K562 (cell line): Measurements from ENCODE around the gene KCNJ11. TPM values are rescaled to one million over a fixed set of nuclear protein-coding genes. Genes with fewer than 3 reads are reported as not detected.

Source experiments
- ATAC-seq: fragments of 200-7000 bp; cut with Tn5 transposase; 3 replicates; pipeline ENCODE4 v1.9.1; 2020; ENCODE audit warnings: moderate library complexity
- BruUV-seq: library from RNA; stranded (reverse); fragments of 400-500 nt; replicated peaks from 2 replicates; lab custom pipeline; 2021; lab: Mats Ljungman, UMichigan
- CTCF ChIA-PET: fragments of 300-600 bp; formaldehyde crosslinking; extraction: SDS; loops from one replicate; lab custom pipeline; 2021; ENCODE audit warnings: low intra/inter-chr PET ratio; lab: Yijun Ruan, JAX
- POLR2A ChIA-PET: fragments of 300-600, 350-650 bp; sonication (Branson Sonifier 250); formaldehyde crosslinking; extraction: SDS; loops from one replicate; lab custom pipeline; 2021; ENCODE audit warnings: antibody characterized with exemption, inconsistent platforms; lab: Yijun Ruan, JAX
- DNase-seq, 4 experiments: peaks; one replicate each; pipeline versions ENCODE4 v3.0.0 to v3.0.0-alpha.2; 2011 to 2018; ENCODE audit warnings: low spot score in 3 of 4, mixed read lengths in 3 of 4; ENCODE audit errors: extremely low read depth in 1 of 4
- FAIRE-seq: peaks from 2 replicates; lab custom pipeline; 2011; peaks lifted over from hg19 to GRCh38; lab: Jason Lieb, UNC
- H2AFZ ChIP-seq: 2 replicates; pipeline ENCODE4 v1.6.0; 2011; ENCODE audit warnings: low read depth, low read length, control low read depth, inconsistent platforms
- H3K27ac ChIP-seq: fragments of 200-600 bp; 3 replicates; pipeline ENCODE4 v1.8.0; 2011; ENCODE audit warnings: low read depth, mild to moderate bottlenecking, control low read depth, inconsistent platforms, low read length, moderate library complexity, mixed read lengths; ENCODE audit errors: extremely low read depth
- H3K27me3 ChIP-seq, 2 experiments: fragments of 300-600 bp in 1 of 2; 2 replicates in 1 of 2; 3 replicates in 1 of 2; pipeline versions ENCODE4 v1.6.0 to v1.8.0; 2011; ENCODE audit warnings: inconsistent platforms in 2 of 2, low read length in 2 of 2, mild to moderate bottlenecking in 1 of 2, mixed read lengths in 1 of 2, moderate library complexity in 1 of 2; ENCODE audit not compliant: control insufficient read depth in 2 of 2, insufficient read depth in 2 of 2
- H3K36me3 ChIP-seq: fragments of 300-600 bp; 3 replicates; pipeline ENCODE4 v1.8.0; 2011; ENCODE audit warnings: mild to moderate bottlenecking, low read length, inconsistent platforms; ENCODE audit not compliant: control insufficient read depth, insufficient read depth
- H3K4me1 ChIP-seq, 2 experiments: fragments of 200-600 bp in 1 of 2; replicated peaks in 1 of 2; 2 replicates in 1 of 2; 3 replicates in 1 of 2; pipeline versions ENCODE4 v1.5.1 to v1.8.0; 2011; ENCODE audit warnings: inconsistent platforms in 2 of 2, low read length in 2 of 2, mild to moderate bottlenecking in 1 of 2, mixed read lengths in 1 of 2, moderate library complexity in 1 of 2; ENCODE audit not compliant: control insufficient read depth in 2 of 2, insufficient read depth in 2 of 2
- H3K4me2 ChIP-seq: 2 replicates; pipeline ENCODE4 v1.6.1; 2011; ENCODE audit warnings: low read length, control low read depth, inconsistent platforms, mixed read lengths; ENCODE audit not compliant: insufficient read depth
- H3K4me3 ChIP-seq: fragments of 200-600 bp; sonication (generic), shearing (Covaris generic); 2 replicates; pipeline ENCODE4 v1.5.1; 2016; ENCODE audit warnings: control low read depth, inconsistent platforms
- H3K79me2 ChIP-seq: fragments of 200-600 bp; 3 replicates; pipeline ENCODE4 v1.8.0; 2011; ENCODE audit warnings: low read length, inconsistent platforms; ENCODE audit not compliant: control insufficient read depth, insufficient read depth
- H3K9ac ChIP-seq, 2 experiments: 2 replicates each; pipeline versions ENCODE4 v1.6.0 to v1.6.1; 2011; ENCODE audit warnings: low read depth in 2 of 2, low read length in 2 of 2, control low read depth in 1 of 2, inconsistent platforms in 1 of 2, mild to moderate bottlenecking in 1 of 2, mixed read lengths in 1 of 2; ENCODE audit not compliant: insufficient read depth in 1 of 2
- H3K9me1 ChIP-seq: one replicate; pipeline ENCODE4 v1.6.0; 2011; ENCODE audit warnings: inconsistent platforms, mild to moderate bottlenecking, low read length, moderate library complexity; ENCODE audit not compliant: control insufficient read depth, insufficient read depth
- H3K9me3 ChIP-seq: replicated peaks from 2 replicates; pipeline ENCODE4 v1.5.1; 2011; ENCODE audit warnings: low read depth, low read length, inconsistent platforms; ENCODE audit not compliant: control insufficient read depth, insufficient read depth
- H4K20me1 ChIP-seq: replicated peaks from 2 replicates; pipeline ENCODE4 v1.6.1; 2011; ENCODE audit warnings: low read length, inconsistent platforms, mixed read lengths; ENCODE audit not compliant: control insufficient read depth, insufficient read depth
- ADNP ChIP-seq: fragments of 200-800 bp; sonication (Bioruptor generic); IDR thresholded peaks from 2 replicates; pipeline ENCODE4 v1.6.1; 2016; ENCODE audit warnings: missing genetic modification characterization, missing compliant biosample characterization
- CBX2 ChIP-seq: fragments of 200-600 bp; sonication (generic); IDR thresholded peaks from one replicate; pipeline ENCODE4 v1.6.1; 2012; ENCODE audit warnings: mild to moderate bottlenecking, low read length, inconsistent platforms; ENCODE audit not compliant: insufficient read depth, poor library complexity, severe bottlenecking
- CTBP1 ChIP-seq: fragments of 450-650 bp; IDR thresholded peaks from 2 replicates; pipeline ENCODE4 v1.6.1; 2016; ENCODE audit warnings: borderline replicate concordance
- CXXC5 ChIP-seq: fragments of 250-450 bp; sonication (Bioruptor Pico); IDR thresholded peaks from 2 replicates; pipeline ENCODE4 v1.8.0; 2022; ENCODE audit warnings: inconsistent platforms, mild to moderate bottlenecking, moderate library complexity
- DNMT1 ChIP-seq: fragments of 450-650 bp; IDR thresholded peaks from 2 replicates; pipeline ENCODE4 v1.6.1; 2016; ENCODE audit warnings: antibody characterized with exemption, mild to moderate bottlenecking
- E2F4 ChIP-seq: sonication (generic); formaldehyde crosslinking; IDR thresholded peaks from 2 replicates; pipeline ENCODE4 v1.8.0; 2022; ENCODE audit warnings: mild to moderate bottlenecking, low read depth, missing genetic modification reagents
- ETV1 ChIP-seq: fragments of 450-650 bp; conservative IDR thresholded peaks from 2 replicates; pipeline ENCODE4 v1.6.1; 2016; ENCODE audit warnings: missing genetic modification characterization, control low read depth, low read depth, missing compliant biosample characterization
- MTA3 ChIP-seq: fragments of 450-650 bp; formaldehyde crosslinking; IDR thresholded peaks from 2 replicates; pipeline ENCODE4 v1.6.1; 2017; ENCODE audit warnings: mild to moderate bottlenecking, borderline replicate concordance
- NEUROD1 ChIP-seq: fragments of 150-350 bp; IDR thresholded peaks from 2 replicates; pipeline ENCODE4 v1.6.1; 2014; ENCODE audit warnings: borderline replicate concordance, low read length, low read depth; ENCODE audit not compliant: partially characterized antibody
- POLR2B ChIP-seq: fragments of 450-650 bp; IDR thresholded peaks from 2 replicates; pipeline ENCODE4 v1.6.1; 2018; ENCODE audit warnings: low read depth; ENCODE audit not compliant: partially characterized antibody
- SMARCE1 ChIP-seq: fragments of 450-650 bp; IDR thresholded peaks from 2 replicates; pipeline ENCODE4 v1.7.1; 2016; ENCODE audit warnings: mild to moderate bottlenecking
- THAP12 ChIP-seq: fragments of 250-450 bp; sonication (Bioruptor Pico); IDR thresholded peaks from 2 replicates; pipeline ENCODE4 v1.9.0; 2021; ENCODE audit warnings: mild to moderate bottlenecking, inconsistent platforms
- VEZF1 ChIP-seq: fragments of 200-800 bp; sonication (Bioruptor generic); IDR thresholded peaks from 2 replicates; pipeline ENCODE4 v1.6.1; 2017; ENCODE audit warnings: missing genetic modification characterization, missing compliant biosample characterization
- ZNF551 ChIP-seq: fragments of 250-450 bp; sonication (Bioruptor Pico); IDR thresholded peaks from 2 replicates; pipeline ENCODE4 v1.5.0; 2021; ENCODE audit warnings: mild to moderate bottlenecking, moderate library complexity
- ZNF695 ChIP-seq: fragments of 450-650 bp; formaldehyde crosslinking; IDR thresholded peaks from 2 replicates; pipeline ENCODE4 v1.4.0; 2020; ENCODE audit warnings: mild to moderate bottlenecking, moderate library complexity
- ZZZ3 ChIP-seq: fragments of 450-650 bp; IDR thresholded peaks from 2 replicates; pipeline ENCODE4 v1.6.1; 2016; ENCODE audit warnings: antibody characterized with exemption, mild to moderate bottlenecking, moderate library complexity
- WGBS: fragments of 100-300 bp; shearing (Covaris generic); methylation state at CpG from one replicate; pipeline ENCODE4 v1.1.6; 2016; ENCODE audit warnings: low coverage, mixed read lengths; ENCODE audit not compliant: insufficient coverage; ENCODE audit errors: missing lambda C conversion rate; 5-methylcytosine and 5-hydroxymethylcytosine counted together
- in situ Hi-C: fragments of 300-500 bp; cut with MboI; formaldehyde crosslinking; loops from 4 replicates; pipeline ENCODE4 v1.15.0; 2018; ENCODE audit warnings: inconsistent platforms, mixed read lengths
- intact Hi-C: fragments of 100-400 bp; cut with micrococcal nuclease; formaldehyde crosslinking; loops from 2 replicates; pipeline ENCODE4 v1.14.2; 2022
- polyA plus RNA-seq, 8 experiments: library from polyadenylated mRNA; depleted of rRNA in 4 of 8; stranded (reverse) in 5 of 8; unstranded in 3 of 8; fragments of >200 nt; fragmentation: Nextera tagmentation in 2 of 8; fragmentation: Illumina TruSeq in 1 of 8; extraction: Ambion mirVana in 2 of 8; extraction: Trizol in 1 of 8; gene quantifications; 2 replicates each; pipeline versions ENCODE4 v1.2.1 to v1.2.3, GENCODE V29; 2011 to 2014; ENCODE audit warnings: inconsistent platforms in 1 of 8, missing spikeins in 1 of 8
- total RNA-seq, 7 experiments: library from RNA; depleted of rRNA in 6 of 7; stranded (reverse); fragments of >200 nt in 6 of 7; fragmentation: Illumina TruSeq in 2 of 7; extraction: Trizol in 2 of 7; gene quantifications; 2 replicates each; pipeline versions ENCODE4 v1.2.1 to v1.2.3, GENCODE V29; 2011 to 2021; ENCODE audit warnings: low replicate concordance in 1 of 7

Gene KCNJ11
- total and polyA plus RNA-seq, 9 of the 15 experiments (the other 6 are each of a cell fraction or from before 2014, with no cell fraction given): 0.54 to 3.7 (median 0.86) TPM; not detected in 2

- peaks cover 10 to 68% of the 10 kb centered on the region in 2 experiments; a peak in 4 of 5 replicates for H3K27me3 ChIP-seq
- no peak for DNase-seq
- in situ Hi-C loops: no loop called here
- TF ChIP-seq SMARCE1 (no peak), POLR2B (no peak), CTBP1 (no peak), THAP12 (no peak), MTA3 (no peak), ZNF551 (no peak), VEZF1 (CRISPR knock-in tag) (no peak), ZZZ3 (no peak), NEUROD1 (no peak), CBX2 (no peak), DNMT1 (no peak), ADNP (no peak), ETV1 (tag) (no peak), CXXC5 (CRISPR knock-in tag) (no peak), ZNF695 (CRISPR knock-in tag) (no peak), E2F4 (no peak)
Measured at GRCh38 chr11:17415523-17416104, 27.2 kb upstream of the KCNJ11 start.

More at GRCh38 chr11:17415523-17416104, 27.2 kb upstream of the KCNJ11 start:
- no TSS peak for BruUV-seq
- FAIRE-seq (no peak), ATAC-seq (no peak)
- H3K79me2 ChIP-seq: no peaks in the 10 kb centered on the region
- H3K4me1 ChIP-seq: no peaks in the 10 kb centered on the region
- no peak overlapping the region for H3K9ac ChIP-seq
- H3K9me3 ChIP-seq: no peaks in the 10 kb centered on the region
- H3K9me1 ChIP-seq: no peaks in the 10 kb centered on the region
- H3K4me2 ChIP-seq: no peak overlapping the region
- H4K20me1 ChIP-seq: no peaks in the 10 kb centered on the region
- H3K27ac ChIP-seq: no peak overlapping the region
- CTCF ChIA-PET: no interaction called here
- H3K36me3 ChIP-seq: no peaks in the 10 kb centered on the region
- intact Hi-C loops: no loop called here
- POLR2A ChIA-PET: interaction anchor here (0.7 kb wide), 1 partner anchor 104 kb away, joined by 3 read pairs; no protein-coding TSS in a partner anchor
- H2AFZ ChIP-seq: no peak overlapping the region
- no peak overlapping the region for H3K4me3 ChIP-seq
- 3% methylated on average over 6 of the region's 6 CpGs for WGBS
